GM12878 (cell line): Measurements from ENCODE around the gene CTCFL. TPM values are rescaled to one million over a fixed set of nuclear protein-coding genes. Genes with fewer than 3 reads are reported as not detected.

Experiments
- ATAC-seq: fragments of 200-7000 bp; cut with Tn5 transposase; 3 replicates; pipeline ENCODE4 v1.9.1; 2020; ENCODE audit warnings: mild to moderate bottlenecking, moderate library complexity
- BruUV-seq: library from RNA; stranded (reverse); fragments of 400-500 nt; replicated peaks from 2 replicates; lab custom pipeline; 2021; lab: Mats Ljungman, UMichigan
- CTCF ChIA-PET: fragments of 300-600 bp; sonication (Branson Sonifier 250); formaldehyde crosslinking; extraction: SDS; loops from one replicate; lab custom pipeline; 2021; ENCODE audit warnings: inconsistent platforms; lab: Yijun Ruan, JAX
- POLR2A ChIA-PET: fragments of 350-600 bp; formaldehyde crosslinking; extraction: SDS; loops from one replicate; lab custom pipeline; 2021; ENCODE audit warnings: inconsistent platforms; lab: Charles Lee
- RAD21 ChIA-PET: fragments of 300-600 bp; sonication (Branson Sonifier 250); formaldehyde crosslinking; loops from one replicate; lab custom pipeline; 2023; ENCODE audit warnings: antibody characterized with exemption; ENCODE audit not compliant: unreplicated experiment; lab: Charles Lee
- SMC1A ChIA-PET: fragments of 300-600 bp; sonication (Branson Sonifier 250); formaldehyde crosslinking; loops from one replicate; lab custom pipeline; 2023; ENCODE audit not compliant: unreplicated experiment, uncharacterized antibody; lab: Charles Lee
- DNase-seq: peaks from one replicate; pipeline ENCODE4 v3.0.0-alpha.2; 2011; ENCODE audit warnings: low read depth, low spot score
- FAIRE-seq: peaks from 3 replicates; lab custom pipeline; 2011; peaks lifted over from hg19 to GRCh38; lab: Jason Lieb, UNC
- H2AFZ ChIP-seq: 2 replicates; pipeline ENCODE4 v1.6.0; 2011; ENCODE audit warnings: low read depth, low read length, control low read depth; ENCODE audit not compliant: control insufficient read depth
- H3K27ac ChIP-seq: 2 replicates; pipeline ENCODE4 v1.5.1; 2011; ENCODE audit warnings: control low read depth; ENCODE audit not compliant: control insufficient read depth, insufficient read depth
- H3K27me3 ChIP-seq, 2 experiments: replicated peaks in 1 of 2; 2 replicates each; pipeline versions ENCODE4 v1.6.0 to v1.6.1; 2011; ENCODE audit warnings: low read length in 1 of 2; ENCODE audit not compliant: control insufficient read depth in 2 of 2, insufficient read depth in 2 of 2
- H3K36me3 ChIP-seq, 2 experiments: 2 replicates each; pipeline ENCODE4 v1.5.1; 2011; ENCODE audit warnings: low read length in 1 of 2; ENCODE audit not compliant: control insufficient read depth in 2 of 2, insufficient read depth in 2 of 2
- H3K4me1 ChIP-seq: 2 replicates; pipeline ENCODE4 v1.6.1; 2011; ENCODE audit warnings: mild to moderate bottlenecking, low read length, moderate library complexity, mixed read lengths; ENCODE audit not compliant: control insufficient read depth, insufficient read depth
- H3K4me2 ChIP-seq: 2 replicates; pipeline ENCODE4 v1.6.0; 2011; ENCODE audit warnings: control low read depth; ENCODE audit not compliant: control insufficient read depth, insufficient read depth
- H3K4me3 ChIP-seq: fragments of 200-600 bp; sonication (generic); 2 replicates; pipeline ENCODE4 v1.5.1; 2016
- H3K79me2 ChIP-seq: 2 replicates; pipeline ENCODE4 v1.6.0; 2011; ENCODE audit warnings: low read length; ENCODE audit not compliant: control insufficient read depth, insufficient read depth
- H3K9ac ChIP-seq: 2 replicates; pipeline ENCODE4 v1.8.0; 2011; ENCODE audit warnings: low read length, control low read depth, mixed read lengths; ENCODE audit not compliant: control insufficient read depth, insufficient read depth
- H3K9me3 ChIP-seq: replicated peaks from 3 replicates; pipeline ENCODE4 v1.5.1; 2011; ENCODE audit warnings: mild to moderate bottlenecking, low read length; ENCODE audit not compliant: control insufficient read depth, insufficient read depth
- H4K20me1 ChIP-seq: 2 replicates; pipeline ENCODE4 v1.6.0; 2011; ENCODE audit not compliant: control insufficient read depth, insufficient read depth
- CBX5 ChIP-seq: sonication (generic); IDR thresholded peaks from 2 replicates; pipeline ENCODE4 v1.6.1; 2016; ENCODE audit warnings: low read depth, moderate library complexity, mild to moderate bottlenecking, inconsistent platforms
- CEBPZ ChIP-seq: fragments of 150-350 bp; IDR thresholded peaks from 2 replicates; pipeline ENCODE4 v1.6.1; 2016; ENCODE audit warnings: low read depth, low read length
- CHD2 ChIP-seq: IDR thresholded peaks from 2 replicates; pipeline ENCODE4 v1.6.1; 2011; ENCODE audit warnings: low read depth, low read length, improper control_type of control experiment, borderline replicate concordance
- DPF2 ChIP-seq: fragments of 450-650 bp; IDR thresholded peaks from 2 replicates; pipeline ENCODE4 v1.6.1; 2017; ENCODE audit warnings: mild to moderate bottlenecking
- FOS ChIP-seq: IDR thresholded peaks from 3 replicates; pipeline ENCODE4 v1.6.1; 2011; ENCODE audit warnings: borderline replicate concordance; ENCODE audit not compliant: insufficient read length; ENCODE audit errors: extremely low read depth
- GATAD2B ChIP-seq: fragments of 450-650 bp; conservative IDR thresholded peaks from 2 replicates; pipeline ENCODE4 v1.6.1; 2017; ENCODE audit warnings: low read depth, mild to moderate bottlenecking, moderate library complexity
- IRF5 ChIP-seq: fragments of 450-650 bp; IDR thresholded peaks from 2 replicates; pipeline ENCODE4 v1.6.1; 2017; ENCODE audit warnings: borderline replicate concordance
- MAX ChIP-seq: IDR thresholded peaks from 2 replicates; pipeline ENCODE4 v1.6.1; 2012; ENCODE audit warnings: low read depth, low read length, improper control_type of control experiment
- MEF2B ChIP-seq: fragments of 450-650 bp; IDR thresholded peaks from 2 replicates; pipeline ENCODE4 v1.6.1; 2018; ENCODE audit warnings: mild to moderate bottlenecking, moderate library complexity; ENCODE audit not compliant: partially characterized antibody, poor library complexity, severe bottlenecking
- RELA ChIP-seq: fragments of 450-650 bp; IDR thresholded peaks from 2 replicates; pipeline ENCODE4 v1.8.0; 2014; ENCODE audit warnings: borderline replicate concordance; ENCODE audit not compliant: partially characterized antibody
- RUNX3 ChIP-seq: IDR thresholded peaks from 2 replicates; pipeline ENCODE4 v1.6.1; 2012; ENCODE audit warnings: low read length, inconsistent platforms
- SMARCA5 ChIP-seq: fragments of 450-650 bp; IDR thresholded peaks from 2 replicates; pipeline ENCODE4 v1.6.1; 2017; ENCODE audit warnings: mild to moderate bottlenecking
- STAT1 ChIP-seq: fragments of 450-650 bp; conservative IDR thresholded peaks from 2 replicates; pipeline ENCODE4 v1.6.1; 2014; ENCODE audit warnings: antibody characterized with exemption, mild to moderate bottlenecking
- STAT3 ChIP-seq: IDR thresholded peaks from 2 replicates; pipeline ENCODE4 v1.6.1; 2011; ENCODE audit warnings: low read depth, low read length, improper control_type of control experiment
- TCF12 ChIP-seq: IDR thresholded peaks from 2 replicates; pipeline ENCODE4 v1.6.1; 2011; ENCODE audit warnings: low read depth, mild to moderate bottlenecking, low read length
- ZNF24 ChIP-seq: fragments of 450-650 bp; IDR thresholded peaks from 2 replicates; pipeline ENCODE4 v1.6.1; 2017; ENCODE audit warnings: antibody characterized with exemption, mild to moderate bottlenecking
- WGBS: methylation state at CpG from one replicate; pipeline ENCODE4 v1.1.6; 2016; ENCODE audit warnings: low lambda C conversion rate; ENCODE audit not compliant: insufficient replicate concordance, insufficient coverage; ENCODE audit errors: missing lambda C conversion rate; 5-methylcytosine and 5-hydroxymethylcytosine counted together
- in situ Hi-C: fragments of 300-500 bp; cut with MboI; formaldehyde crosslinking; loops from 9 replicates; pipeline ENCODE4 v1.14.3; 2018; ENCODE audit warnings: mixed read lengths
- intact Hi-C: fragments of 100-400 bp; cut with micrococcal nuclease; formaldehyde crosslinking; loops from one replicate; pipeline ENCODE4 v1.14.2; 2022; ENCODE audit not compliant: unreplicated experiment
- polyA plus RNA-seq, 11 experiments: library from polyadenylated mRNA; depleted of rRNA in 4 of 11; unstranded in 6 of 11; stranded (reverse) in 5 of 11; fragments of >200 nt; fragmentation: Nextera tagmentation in 4 of 11; fragmentation: Illumina TruSeq in 1 of 11; extraction: Ambion mirVana in 4 of 11; extraction: Trizol in 1 of 11; gene quantifications; 1 replicate in 1 of 11; 2 replicates in 10 of 11; pipeline versions ENCODE4 v1.2.1 to v1.2.3, GENCODE V29; 2011 to 2016; ENCODE audit warnings: inconsistent platforms in 2 of 11, missing spikeins in 2 of 11, low read depth in 1 of 11
- total RNA-seq, 4 experiments: library from RNA; depleted of rRNA in 3 of 4; stranded (reverse); fragments of >200 nt in 3 of 4; fragmentation: Illumina TruSeq in 1 of 4; extraction: Trizol in 1 of 4; gene quantifications; 2 replicates each; pipeline versions ENCODE4 v1.2.1 to v1.2.3, GENCODE V29; 2013 to 2021

Gene CTCFL
- total and polyA plus RNA-seq, 10 of the 15 experiments (the other 5 are each of a cell fraction or from before 2014, with no cell fraction given), result 0.06 to 0.20 (median 0.11) TPM; not detected in 4

- no TSS peak for BruUV-seq
- Histone ChIP-seq H3K4me1 (peaks cover 3% of the 10 kb centered on the region; the same call in 1 of the 2 replicates), H3K4me3 (no peak overlapping the region), H3K36me3 (no peaks in the 10 kb centered on the region), H3K79me2 (no peaks in the 10 kb centered on the region), H4K20me1 (no peaks in the 10 kb centered on the region), H3K9me3 (no peaks in the 10 kb centered on the region; the same call in 2 of the 3 replicates), H3K9ac (no peak overlapping the region), H3K4me2 (no peak overlapping the region), H2AFZ (no peak overlapping the region), H3K27ac (no peak overlapping the region), H3K27me3 (no peaks in the 10 kb centered on the region)
- SMC1A ChIA-PET, result no interaction called here
- POLR2A ChIA-PET, result no interaction called here
- 84% methylated on average over 17 of the region's 19 CpGs for WGBS
- intact Hi-C loops, result no loop called here
- in situ Hi-C loops, result no loop called here
- FAIRE-seq, result no peak
- CTCF ChIA-PET, result interaction anchor here (1.3 kb wide), 1 partner anchor 559 kb away, joined by 4 read pairs; no protein-coding TSS in a partner anchor
- DNase-seq, result no peak
- no peak for ATAC-seq
- RAD21 ChIA-PET, result no interaction called here
- TF ChIP-seq SMARCA5 (no peak), CEBPZ (no peak), RELA (no peak), GATAD2B (no peak), ZNF24 (no peak), FOS (no peak), TCF12 (no peak), STAT3 (no peak), IRF5 (no peak), MEF2B (no peak), DPF2 (no peak), CBX5 (no peak), CHD2 (no peak), STAT1 (no peak), RUNX3 (no peak), MAX (no peak)
Measured at GRCh38 chr20:57526885-57527460, 2.0 kb upstream of the CTCFL start.
